AG10803 (cell line): ENCODE measurements around the gene PTCD1.

Experiments
- DNase-seq: peaks from one replicate; pipeline ENCODE4 v3.0.0; 2010; ENCODE audit warnings: low read depth
- H3K4me3 ChIP-seq: 2 replicates; pipeline ENCODE4 v1.5.1; 2011; ENCODE audit warnings: mild to moderate bottlenecking, low read length, control low read depth
- CTCF ChIP-seq: conservative IDR thresholded peaks from 2 replicates; pipeline ENCODE4 v1.5.1; 2011; ENCODE audit warnings: mild to moderate bottlenecking, low read length, control low read depth, inconsistent platforms

The PTCD1 gene

GRCh38 chr7:99372275-99373090, 66.1 kb downstream of the PTCD1 start:
- DNase-seq = peak; percentile 48
- TF ChIP-seq CTCF = no peak
- H3K4me3 ChIP-seq = no peak overlapping the region

- no peak overlapping the region for H3K4me3 ChIP-seq
- TF ChIP-seq CTCF = no peak
- no peak for DNase-seq
These were observed 67.2 kb downstream of the PTCD1 start for GRCh38 chr7:99371376-99371920.

- TF ChIP-seq CTCF = no peak
- peak; percentile 47 for DNase-seq
These were observed 68.7 kb downstream of the PTCD1 start for GRCh38 chr7:99369767-99370391.

GRCh38 chr7:99368750-99369389, 69.7 kb downstream of the PTCD1 start:
- DNase-seq = no peak
- no peak overlapping the region for H3K4me3 ChIP-seq
- no peak for TF ChIP-seq CTCF

More at GRCh38 chr7:99369767-99370391, 68.7 kb downstream of the PTCD1 start:
- H3K4me3 ChIP-seq = no peak overlapping the region
